MM.1S (cell line): ENCODE data around the gene NOS2.

Source experiments
- DNase-seq: peaks from one replicate; pipeline ENCODE4 v3.0.0-alpha.2; 2015
- H2AFZ ChIP-seq: fragments of 300-600 bp; sonication (generic); 2 replicates; pipeline ENCODE4 v1.6.0; 2016; ENCODE audit warnings: antibody characterized with exemption, low read length
- H3F3A ChIP-seq: fragments of 300-600 bp; sonication (generic); 2 replicates; pipeline ENCODE4 v1.6.1; 2016; ENCODE audit warnings: mild to moderate bottlenecking, antibody characterized with exemption, low read length, moderate library complexity, mixed read lengths; ENCODE audit not compliant: insufficient read depth
- H3K27ac ChIP-seq: fragments of 300-600 bp; sonication (generic); 2 replicates; pipeline ENCODE4 v1.5.1; 2016; ENCODE audit warnings: mild to moderate bottlenecking, low read length
- H3K27me3 ChIP-seq: fragments of 300-600 bp; sonication (generic); replicated peaks from 2 replicates; pipeline ENCODE4 v1.6.0; 2016; ENCODE audit warnings: low read length; ENCODE audit not compliant: insufficient read depth
- H3K36me3 ChIP-seq: fragments of 300-600 bp; sonication (generic); replicated peaks from 2 replicates; pipeline ENCODE4 v1.6.1; 2016; ENCODE audit warnings: mild to moderate bottlenecking, low read length, mixed read lengths; ENCODE audit not compliant: insufficient read depth
- H3K4me1 ChIP-seq: fragments of 300-600 bp; sonication (generic); 2 replicates; pipeline ENCODE4 v1.6.1; 2016; ENCODE audit warnings: low read length, mixed read lengths
- H3K4me2 ChIP-seq: fragments of 300-600 bp; sonication (generic); 2 replicates; pipeline ENCODE4 v1.6.0; 2016; ENCODE audit warnings: low read depth, low read length
- H3K4me3 ChIP-seq: fragments of 300-600 bp; sonication (generic); 2 replicates; pipeline ENCODE4 v1.5.1; 2016; ENCODE audit warnings: low read length, mixed read lengths
- H3K79me2 ChIP-seq: fragments of 300-600 bp; sonication (generic); 2 replicates; pipeline ENCODE4 v1.6.1; 2016; ENCODE audit warnings: mixed run types, low read length, mixed read lengths
- H3K9ac ChIP-seq: fragments of 300-600 bp; sonication (generic); 2 replicates; pipeline ENCODE4 v1.6.1; 2016; ENCODE audit warnings: low read length, mixed read lengths
- H3K9me2 ChIP-seq: fragments of 300-600 bp; sonication (generic); replicated peaks from 2 replicates; pipeline ENCODE4 v1.6.1; 2016; ENCODE audit warnings: mild to moderate bottlenecking, low read length, mixed read lengths; ENCODE audit not compliant: insufficient read depth
- H3K9me3 ChIP-seq: fragments of 300-600 bp; sonication (generic); replicated peaks from 2 replicates; pipeline ENCODE4 v1.6.1; 2016; ENCODE audit warnings: mild to moderate bottlenecking, low read length, mixed read lengths; ENCODE audit not compliant: insufficient read depth
- H4K20me1 ChIP-seq: fragments of 300-600 bp; sonication (generic); 2 replicates; pipeline ENCODE4 v1.6.1; 2016; ENCODE audit warnings: mild to moderate bottlenecking, low read length, moderate library complexity, mixed read lengths; ENCODE audit not compliant: insufficient read depth
- CTCF ChIP-seq: fragments of 300-600 bp; sonication (generic); IDR thresholded peaks from 2 replicates; pipeline ENCODE4 v1.5.1; 2016; ENCODE audit warnings: antibody characterized with exemption, low read length, mixed read lengths
- EZH2 ChIP-seq: fragments of 300-600 bp; sonication (generic); optimal IDR thresholded peaks from 2 replicates; pipeline ENCODE3; 2017; ENCODE audit warnings: low read depth, mild to moderate bottlenecking, antibody characterized with exemption, low read length, mixed read lengths
- EZH2phosphoT487 ChIP-seq: fragments of 300-600 bp; sonication (generic); IDR thresholded peaks from 2 replicates; pipeline ENCODE4 v1.6.1; 2018; ENCODE audit warnings: antibody characterized with exemption, low read length

Gene NOS2

GRCh38 chr17:27807567-27808470, 7.5 kb upstream of the NOS2 start:
- H3K9ac ChIP-seq, result peak overlapping the region; percentile 4; the same call in 1 of the 2 replicates
- H3K9me3 ChIP-seq, result no peaks in the 10 kb centered on the region
- H3K4me2 ChIP-seq, result peak overlapping the region; percentile 63
- H3K9me2 ChIP-seq, result no peaks in the 10 kb centered on the region
- no peaks in the 10 kb centered on the region for H3K27me3 ChIP-seq
- peaks cover 38% of the 10 kb centered on the region for H3K4me1 ChIP-seq
- TF ChIP-seq EZH2 (no peak), CTCF (no peak), EZH2phosphoT487 (no peak)
- DNase-seq, result peak; percentile 95
- peak overlapping the region; percentile 52; the same call in 1 of the 2 replicates for H3K27ac ChIP-seq
- H3K4me3 ChIP-seq, result peak overlapping the region; percentile 21; the same call in 1 of the 2 replicates
- no peaks in the 10 kb centered on the region for H3K36me3 ChIP-seq
- H4K20me1 ChIP-seq, result no peaks in the 10 kb centered on the region
- peaks cover 4% of the 10 kb centered on the region; the same call in 1 of the 2 replicates for H3F3A ChIP-seq
- H2AFZ ChIP-seq, result peak overlapping the region; percentile 83
- H3K79me2 ChIP-seq, result no peaks in the 10 kb centered on the region

- Histone ChIP-seq H3K9ac (peak overlapping the region; percentile 16; the same call in 1 of the 2 replicates), H3K79me2 (no peaks in the 10 kb centered on the region), H3K4me3 (peak overlapping the region; percentile 48), H4K20me1 (no peaks in the 10 kb centered on the region), H3K4me1 (peaks cover 35% of the 10 kb centered on the region), H3K4me2 (peak overlapping the region; percentile 70), H3K27ac (peak overlapping the region; percentile 13; the same call in 1 of the 2 replicates), H3K36me3 (no peaks in the 10 kb centered on the region), H3K27me3 (no peaks in the 10 kb centered on the region), H3F3A (peaks cover 4% of the 10 kb centered on the region; the same call in 1 of the 2 replicates), H2AFZ (peak overlapping the region; percentile 69), H3K9me3 (no peaks in the 10 kb centered on the region), H3K9me2 (no peaks in the 10 kb centered on the region)
- peak; percentile 80 for DNase-seq
- TF ChIP-seq EZH2 (no peak), CTCF (peak; percentile 84)
Observed at GRCh38 chr17:27805520-27806146, 5.3 kb upstream of the NOS2 start.

- Histone ChIP-seq H3F3A (peaks cover 4% of the 10 kb centered on the region; the same call in 1 of the 2 replicates), H3K4me2 (no peak overlapping the region), H3K27ac (no peak overlapping the region), H3K4me3 (no peak overlapping the region), H4K20me1 (no peaks in the 10 kb centered on the region), H3K36me3 (no peaks in the 10 kb centered on the region), H2AFZ (no peak overlapping the region), H3K27me3 (peaks cover 11% of the 10 kb centered on the region; the same call in 1 of the 2 replicates), H3K9me2 (no peaks in the 10 kb centered on the region), H3K4me1 (peaks cover 21% of the 10 kb centered on the region), H3K79me2 (no peaks in the 10 kb centered on the region), H3K9me3 (no peaks in the 10 kb centered on the region), H3K9ac (no peak overlapping the region)
- DNase-seq, result no peak
- TF ChIP-seq CTCF, result no peak
- no peak for TF ChIP-seq EZH2
- TF ChIP-seq EZH2phosphoT487, result no peak
Observed at GRCh38 chr17:27804113-27804512, 3.8 kb upstream of the NOS2 start.
